ENCODE results near the gene MPP1.
"Not testable (repeated sequence)": the region's sequence is repeated elsewhere in the genome, so short reads cannot be mapped to it uniquely, and the experiment has no call there.

Gene MPP1

GRCh38 chrX:154829926-154830442 lies 24.7 kb upstream of the MPP1 start:
- H3K4me3 ChIP-seq (ENCODE audit: low read depth, low read length): no peak overlapping the region
- TF ChIP-seq CTCF (conservative IDR thresholded peaks at IDR 0.05; ENCODE audit: low read depth, low read length): no peak
- no peak for DNase-seq (ENCODE audit: low read depth)

GRCh38 chrX:154829134-154829533 lies 23.8 kb upstream of the MPP1 start:
- TF ChIP-seq CTCF (conservative IDR thresholded peaks at IDR 0.05; ENCODE audit: low read depth, low read length): no peak
- H3K4me3 ChIP-seq (ENCODE audit: low read depth, low read length): no peak overlapping the region
- no peak for DNase-seq (ENCODE audit: low read depth)

GRCh38 chrX:154828016-154828408 lies 22.7 kb upstream of the MPP1 start:
- DNase-seq (ENCODE audit: low read depth): no peak
- no peak overlapping the region for H3K4me3 ChIP-seq (ENCODE audit: low read depth, low read length)
- no peak for TF ChIP-seq CTCF (conservative IDR thresholded peaks at IDR 0.05; ENCODE audit: low read depth, low read length)

- no peak for DNase-seq (ENCODE audit: low read depth)
- no peak for TF ChIP-seq CTCF (conservative IDR thresholded peaks at IDR 0.05; ENCODE audit: low read depth, low read length)
- H3K4me3 ChIP-seq (ENCODE audit: low read depth, low read length): no peak overlapping the region
Measured at GRCh38 chrX:154827194-154828015, 22.1 kb upstream of the MPP1 start.

- not testable (repeated sequence) for DNase-seq (ENCODE audit: low read depth); H3K4me3 ChIP-seq (ENCODE audit: low read depth, low read length)
Measured at GRCh38 chrX:154825586-154825985, 20.3 kb upstream of the MPP1 start.

GRCh38 chrX:154824638-154825037 lies 19.4 kb upstream of the MPP1 start:
- no peak overlapping the region for H3K4me3 ChIP-seq (ENCODE audit: low read depth, low read length)
- no peak for DNase-seq (ENCODE audit: low read depth)
- TF ChIP-seq CTCF (conservative IDR thresholded peaks at IDR 0.05; ENCODE audit: low read depth, low read length): no peak

GRCh38 chrX:154822029-154822428 lies 16.7 kb upstream of the MPP1 start:
- TF ChIP-seq CTCF (conservative IDR thresholded peaks at IDR 0.05; ENCODE audit: low read depth, low read length): no peak
- H3K4me3 ChIP-seq (ENCODE audit: low read depth, low read length): no peak overlapping the region
- no peak for DNase-seq (ENCODE audit: low read depth)
